ENCODE results near the gene NBAS. TPM values are rescaled to one million over a fixed set of nuclear protein-coding genes. Genes with fewer than 3 reads are reported as not detected.

The NBAS gene
- total RNA-seq, 2 experiments from 2014 or later: 28.2 to 31.8 TPM

DNA sequence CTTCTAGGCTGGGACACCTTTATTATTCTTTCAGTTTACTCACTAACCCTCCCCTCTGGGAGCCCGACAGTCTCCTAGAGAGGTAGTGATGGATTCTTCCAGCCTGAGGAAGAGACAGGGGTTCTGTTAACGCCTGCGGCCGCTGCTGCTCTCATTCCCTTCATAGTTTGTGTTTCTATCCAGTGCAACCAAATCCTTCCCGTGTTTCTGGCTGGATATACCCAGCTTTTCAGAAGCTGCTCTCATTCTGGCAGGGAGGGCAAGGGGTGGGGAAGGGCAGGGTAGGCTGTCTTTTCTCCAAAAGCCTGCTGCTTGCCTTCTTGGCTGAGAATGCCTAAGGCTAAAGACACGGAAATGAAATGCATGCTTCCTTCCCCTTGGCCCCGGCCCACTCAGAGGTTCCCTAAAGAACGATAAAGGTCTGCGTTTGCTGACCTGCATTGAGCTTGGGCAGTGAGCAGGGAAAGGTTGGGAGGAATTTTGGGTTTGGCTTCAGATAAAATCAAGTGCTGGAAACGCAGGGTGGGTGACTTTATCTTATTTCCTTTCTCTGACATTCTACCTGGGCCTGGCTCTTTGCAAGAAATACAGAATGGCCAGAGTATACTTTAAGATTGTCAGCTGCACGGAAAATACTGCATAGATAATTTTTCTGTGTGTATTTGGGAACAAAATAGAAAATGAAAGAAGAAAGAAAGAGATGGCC, 390.9 kb downstream of the NBAS start:
- CTCF ChIA-PET: no interaction called here
- H3K27ac Mint-ChIP-seq: no peak overlapping the region
- peaks cover 4% of the 10 kb centered on the region for H3K4me1 Mint-ChIP-seq (ENCODE audit: low read depth)
- DNase-seq: no peak
- H3K27me3 Mint-ChIP-seq (ENCODE audit: low read depth): no peaks in the 10 kb centered on the region
- no peak overlapping the region for H3K4me3 Mint-ChIP-seq
- POLR2A ChIA-PET: no interaction called here
- H3K9me3 Mint-ChIP-seq (ENCODE audit: insufficient read depth): no peaks in the 10 kb centered on the region
- peaks cover 7% of the 10 kb centered on the region for H3K36me3 Mint-ChIP-seq (ENCODE audit: low read depth)
- no peak for ATAC-seq

DNA sequence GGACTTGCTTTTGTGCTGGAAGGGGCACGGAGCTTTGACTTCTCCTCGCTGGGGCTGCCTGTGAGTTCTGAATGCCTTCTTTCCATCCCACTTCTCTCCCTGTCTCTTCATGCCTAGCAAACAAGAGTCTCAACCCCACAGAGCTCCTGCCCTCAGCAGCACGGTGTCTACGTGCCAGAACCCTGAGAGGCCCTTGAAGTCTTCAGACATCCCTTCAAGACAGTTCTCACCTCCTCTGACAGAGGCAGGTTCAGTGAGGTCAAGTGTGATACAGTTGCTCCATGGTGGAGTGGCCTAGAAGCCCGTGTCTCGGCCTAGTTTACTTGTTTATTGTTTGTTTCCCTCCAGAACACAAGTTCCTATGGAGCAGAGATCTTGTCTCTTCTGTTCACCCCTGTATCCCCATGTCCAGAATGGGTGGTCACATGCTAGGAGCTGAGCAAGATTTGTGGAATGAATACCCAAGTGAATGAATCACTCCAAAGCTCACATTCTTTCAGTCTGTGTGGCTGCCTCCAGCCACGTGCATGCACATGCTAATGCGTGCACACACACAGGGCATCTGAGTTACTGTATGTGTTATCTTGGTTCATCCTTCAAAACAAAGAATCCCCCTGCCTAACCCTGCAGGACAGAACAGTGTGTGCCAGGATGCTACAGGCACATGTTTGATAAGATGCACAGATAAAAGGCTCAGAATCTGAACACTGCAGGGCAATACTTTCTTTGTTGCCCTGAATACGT, 391.6 kb downstream of the NBAS start:
- no peak for ATAC-seq
- no peaks in the 10 kb centered on the region for H3K9me3 Mint-ChIP-seq (ENCODE audit: insufficient read depth)
- peaks cover 4% of the 10 kb centered on the region for H3K4me1 Mint-ChIP-seq (ENCODE audit: low read depth)
- ChIA-PET POLR2A (no interaction called here), CTCF (no interaction called here)
- DNase-seq: no peak
- H3K4me3 Mint-ChIP-seq: no peak overlapping the region
- H3K27ac Mint-ChIP-seq: no peak overlapping the region
- peaks cover 7% of the 10 kb centered on the region for H3K36me3 Mint-ChIP-seq (ENCODE audit: low read depth)
- no peaks in the 10 kb centered on the region for H3K27me3 Mint-ChIP-seq (ENCODE audit: low read depth)

GRCh38 chr2:15168116-15168515, 393.0 kb downstream of the NBAS start:
- DNase-seq (no peak), ATAC-seq (no peak)
- no peak overlapping the region for H3K27ac Mint-ChIP-seq
- CTCF ChIA-PET: no interaction called here
- H3K36me3 Mint-ChIP-seq (ENCODE audit: low read depth): peaks cover 3% of the 10 kb centered on the region
- no peaks in the 10 kb centered on the region for H3K9me3 Mint-ChIP-seq (ENCODE audit: insufficient read depth)
- no peak overlapping the region for H3K4me3 Mint-ChIP-seq
- POLR2A ChIA-PET: no interaction called here
- H3K4me1 Mint-ChIP-seq (ENCODE audit: low read depth): no peaks in the 10 kb centered on the region
- no peaks in the 10 kb centered on the region for H3K27me3 Mint-ChIP-seq (ENCODE audit: low read depth)

- Mint-ChIP-seq H3K4me3 (no peak overlapping the region), H3K27ac (no peak overlapping the region), H3K27me3 (ENCODE audit: low read depth) (no peaks in the 10 kb centered on the region), H3K9me3 (ENCODE audit: insufficient read depth) (no peaks in the 10 kb centered on the region), H3K4me1 (ENCODE audit: low read depth) (no peaks in the 10 kb centered on the region), H3K36me3 (ENCODE audit: low read depth) (peaks cover 3% of the 10 kb centered on the region)
- ATAC-seq (no peak), DNase-seq (no peak)
- CTCF ChIA-PET: no interaction called here
- POLR2A ChIA-PET: no interaction called here
Observed at GRCh38 chr2:15166878-15167277, 394.3 kb downstream of the NBAS start.

- Mint-ChIP-seq H3K4me3 (no peak overlapping the region), H3K36me3 (ENCODE audit: low read depth) (no peaks in the 10 kb centered on the region), H3K27me3 (ENCODE audit: low read depth) (no peaks in the 10 kb centered on the region), H3K27ac (no peak overlapping the region), H3K4me1 (ENCODE audit: low read depth) (peaks cover 5% of the 10 kb centered on the region), H3K9me3 (ENCODE audit: insufficient read depth) (no peaks in the 10 kb centered on the region)
- CTCF ChIA-PET: no interaction called here
- POLR2A ChIA-PET: no interaction called here
- no peak for ATAC-seq
- no peak for DNase-seq
Observed at GRCh38 chr2:15163326-15163725, 397.8 kb downstream of the NBAS start.

GRCh38 chr2:15162620-15163019, 398.5 kb downstream of the NBAS start:
- H3K27ac Mint-ChIP-seq: no peak overlapping the region
- H3K9me3 Mint-ChIP-seq (ENCODE audit: insufficient read depth): no peaks in the 10 kb centered on the region
- ATAC-seq (no peak), DNase-seq (no peak)
- POLR2A ChIA-PET: interaction anchor here (1.5 kb wide), 1 partner anchor 430 kb away, joined by 4 read pairs; no protein-coding TSS in a partner anchor
- H3K27me3 Mint-ChIP-seq (ENCODE audit: low read depth): no peaks in the 10 kb centered on the region
- H3K36me3 Mint-ChIP-seq (ENCODE audit: low read depth): no peaks in the 10 kb centered on the region
- H3K4me1 Mint-ChIP-seq (ENCODE audit: low read depth): peaks cover 5% of the 10 kb centered on the region
- H3K4me3 Mint-ChIP-seq: no peak overlapping the region
- CTCF ChIA-PET: interaction anchor here (1.0 kb wide), 1 partner anchor 20 kb away, joined by 3 read pairs; no protein-coding TSS in a partner anchor

DNA sequence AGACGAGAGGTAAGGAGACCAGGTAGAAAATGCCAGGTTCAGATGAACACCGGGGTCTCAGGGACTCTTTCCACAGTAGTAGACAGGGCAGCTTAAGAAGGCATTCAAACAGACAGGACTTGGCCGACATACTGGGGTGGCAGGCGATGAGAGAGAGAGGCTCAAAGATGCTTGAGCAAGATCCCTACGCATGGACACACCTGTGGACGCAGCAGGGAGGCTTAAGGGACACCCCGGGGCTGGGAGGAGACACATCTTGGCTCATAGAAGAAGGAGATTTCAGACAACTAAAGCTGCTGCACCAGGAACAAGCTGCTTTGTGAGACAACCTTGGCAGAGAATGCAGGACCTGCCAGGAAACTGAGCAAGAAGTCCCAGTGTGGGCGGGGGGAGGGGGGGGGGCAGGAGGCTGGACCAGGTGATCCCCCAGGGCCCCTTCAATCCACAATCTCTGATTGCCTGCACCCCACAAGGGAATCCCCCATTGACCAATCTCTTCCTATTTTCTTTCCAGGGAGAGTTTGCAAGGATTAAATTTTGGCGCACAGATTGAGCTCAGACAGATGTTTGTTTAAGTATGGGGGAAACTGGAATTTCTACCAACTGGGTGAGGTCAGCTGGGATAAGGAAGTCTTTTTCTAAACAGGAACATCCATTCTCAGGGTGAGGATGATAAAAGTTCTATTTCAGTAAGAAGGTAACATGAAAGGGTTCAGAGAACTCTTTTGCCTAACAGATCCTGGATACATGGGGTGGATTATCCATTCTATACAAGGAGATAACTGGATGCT, 400.7 kb downstream of the NBAS start:
- peaks cover 15% of the 10 kb centered on the region for H3K4me1 Mint-ChIP-seq (ENCODE audit: low read depth)
- ChIA-PET CTCF (interaction anchor here (1.1 to 2.5 kb wide), 3 partner anchors 15 to 18 kb away, joined by 4 to 9 read pairs (median 4); no protein-coding TSS in a partner anchor), POLR2A (no interaction called here)
- no peak for ATAC-seq
- no peak overlapping the region for H3K27ac Mint-ChIP-seq
- no peak for DNase-seq
- no peaks in the 10 kb centered on the region for H3K27me3 Mint-ChIP-seq (ENCODE audit: low read depth)
- no peaks in the 10 kb centered on the region for H3K36me3 Mint-ChIP-seq (ENCODE audit: low read depth)
- H3K4me3 Mint-ChIP-seq: no peak overlapping the region
- no peaks in the 10 kb centered on the region for H3K9me3 Mint-ChIP-seq (ENCODE audit: insufficient read depth)

- H3K9me3 Mint-ChIP-seq (ENCODE audit: insufficient read depth): no peaks in the 10 kb centered on the region
- DNase-seq (peak; percentile 37), ATAC-seq (peak; percentile 30)
- CTCF ChIA-PET: interaction anchor here (1.1 to 2.5 kb wide), 3 partner anchors 15 to 17 kb away, joined by 4 to 9 read pairs (median 4); no protein-coding TSS in a partner anchor
- peaks cover 16% of the 10 kb centered on the region for H3K4me1 Mint-ChIP-seq (ENCODE audit: low read depth)
- no peak overlapping the region for H3K4me3 Mint-ChIP-seq
- no peaks in the 10 kb centered on the region for H3K36me3 Mint-ChIP-seq (ENCODE audit: low read depth)
- POLR2A ChIA-PET: no interaction called here
- H3K27me3 Mint-ChIP-seq (ENCODE audit: low read depth): no peaks in the 10 kb centered on the region
- no peak overlapping the region for H3K27ac Mint-ChIP-seq
Observed at GRCh38 chr2:15159751-15160177, 401.4 kb downstream of the NBAS start.

DNA sequence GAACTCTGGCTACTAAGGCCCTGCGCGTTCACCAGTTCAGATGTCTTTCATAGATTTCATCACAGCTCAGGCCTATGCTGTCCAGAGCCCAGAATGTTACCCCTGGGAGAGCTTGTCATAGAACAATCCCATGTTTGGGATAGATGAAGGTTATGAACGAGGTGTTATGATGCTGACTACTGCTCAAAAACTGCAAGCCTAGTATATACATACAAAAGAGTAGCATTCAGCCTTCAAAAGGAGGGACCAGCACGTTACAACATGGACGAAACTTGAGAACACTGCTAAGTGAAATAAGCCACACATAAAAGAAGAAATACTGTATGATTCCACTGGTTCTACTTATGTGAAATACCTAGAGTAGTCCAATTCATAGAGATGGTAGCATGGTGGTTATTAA, 401.9 kb downstream of the NBAS start:
- Mint-ChIP-seq H3K9me3 (ENCODE audit: insufficient read depth) (no peaks in the 10 kb centered on the region), H3K27me3 (ENCODE audit: low read depth) (no peaks in the 10 kb centered on the region), H3K36me3 (ENCODE audit: low read depth) (no peaks in the 10 kb centered on the region), H3K4me1 (ENCODE audit: low read depth) (peaks cover 20% of the 10 kb centered on the region), H3K4me3 (no peak overlapping the region), H3K27ac (no peak overlapping the region)
- DNase-seq: no peak
- ChIA-PET POLR2A (no interaction called here), CTCF (no interaction called here)
- no peak for ATAC-seq

GRCh38 chr2:15158532-15158931, 402.6 kb downstream of the NBAS start:
- Mint-ChIP-seq H3K27ac (no peak overlapping the region), H3K27me3 (ENCODE audit: low read depth) (no peaks in the 10 kb centered on the region), H3K4me1 (ENCODE audit: low read depth) (peaks cover 23% of the 10 kb centered on the region), H3K9me3 (ENCODE audit: insufficient read depth) (no peaks in the 10 kb centered on the region), H3K4me3 (no peak overlapping the region), H3K36me3 (ENCODE audit: low read depth) (no peaks in the 10 kb centered on the region)
- ATAC-seq: no peak
- ChIA-PET POLR2A (no interaction called here), CTCF (no interaction called here)
- DNase-seq: no peak

GRCh38 chr2:15158100-15158499, 403.0 kb downstream of the NBAS start:
- no peak for ATAC-seq
- Mint-ChIP-seq H3K36me3 (ENCODE audit: low read depth) (no peaks in the 10 kb centered on the region), H3K27ac (no peak overlapping the region), H3K4me1 (ENCODE audit: low read depth) (peaks cover 23% of the 10 kb centered on the region), H3K27me3 (ENCODE audit: low read depth) (no peaks in the 10 kb centered on the region), H3K4me3 (no peak overlapping the region), H3K9me3 (ENCODE audit: insufficient read depth) (no peaks in the 10 kb centered on the region)
- ChIA-PET POLR2A (no interaction called here), CTCF (no interaction called here)
- no peak for DNase-seq
